ENCODE measurements around the gene DIPK1B.
"Not testable (repeated sequence)": the region's sequence is repeated elsewhere in the genome, so short reads cannot be mapped to it uniquely, and the experiment has no call there.

DIPK1B gene

GRCh38 chr9:136754059-136754572 lies 41.7 kb downstream of the DIPK1B start:
- no peak for DNase-seq (ENCODE audit: low read depth)

- no peak for DNase-seq (ENCODE audit: low read depth)
Observed at GRCh38 chr9:136754626-136755301, 42.4 kb downstream of the DIPK1B start.

GRCh38 chr9:136755302-136756133 lies 43.1 kb downstream of the DIPK1B start:
- not testable (repeated sequence) for DNase-seq (ENCODE audit: low read depth)

GRCh38 chr9:136756134-136756438 lies 43.7 kb downstream of the DIPK1B start:
- no peak for DNase-seq (ENCODE audit: low read depth)

GRCh38 chr9:136756836-136757235 lies 44.5 kb downstream of the DIPK1B start:
- no peak for DNase-seq (ENCODE audit: low read depth)

GRCh38 chr9:136757328-136757727 lies 45.0 kb downstream of the DIPK1B start:
- DNase-seq (ENCODE audit: low read depth): no peak

- no peak for DNase-seq (ENCODE audit: low read depth)
Observed at GRCh38 chr9:136757751-136758140, 45.4 kb downstream of the DIPK1B start.

GRCh38 chr9:136759001-136759400 lies 46.6 kb downstream of the DIPK1B start:
- no peak for DNase-seq (ENCODE audit: low read depth)

- no peak for DNase-seq (ENCODE audit: low read depth)
Observed at GRCh38 chr9:136759436-136760325, 47.3 kb downstream of the DIPK1B start.

GRCh38 chr9:136760424-136760823 lies 48.1 kb downstream of the DIPK1B start:
- DNase-seq (ENCODE audit: low read depth): no peak

- peak; percentile 79 for DNase-seq (ENCODE audit: low read depth)
Observed at GRCh38 chr9:136760834-136761544, 48.6 kb downstream of the DIPK1B start.

- no peak for DNase-seq (ENCODE audit: low read depth)
Observed at GRCh38 chr9:136761545-136761981, 49.2 kb downstream of the DIPK1B start.

GRCh38 chr9:136762221-136762691 lies 49.9 kb downstream of the DIPK1B start:
- no peak for DNase-seq (ENCODE audit: low read depth)

GRCh38 chr9:136762915-136763648 lies 50.7 kb downstream of the DIPK1B start:
- DNase-seq (ENCODE audit: low read depth): peak; percentile 53

- DNase-seq (ENCODE audit: low read depth): no peak
Observed at GRCh38 chr9:136763649-136764035, 51.3 kb downstream of the DIPK1B start.

- no peak for DNase-seq (ENCODE audit: low read depth)
Observed at GRCh38 chr9:136764301-136764891, 52.0 kb downstream of the DIPK1B start, which contains the start of gene LCN15. Gene LCN15 (minus strand): TSS chr9:136764518. CDS start chr9:136764488, 30 bp downstream.

- DNase-seq (ENCODE audit: low read depth): no peak
Observed at GRCh38 chr9:136765041-136765440, 52.7 kb downstream of the DIPK1B start.

- DNase-seq (ENCODE audit: low read depth): not testable (repeated sequence)
Observed at GRCh38 chr9:136765745-136766409, 53.5 kb downstream of the DIPK1B start.

- DNase-seq (ENCODE audit: low read depth): peak; percentile 56
Observed at GRCh38 chr9:136766410-136767120, 54.2 kb downstream of the DIPK1B start.

All from ELR (cell line).